Measurements from ENCODE around the gene PRKAG2. TPM values are rescaled to one million over a fixed set of nuclear protein-coding genes. Genes with fewer than 3 reads are reported as not detected.

The PRKAG2 gene
- total RNA-seq, 2 experiments from 2014 or later, result 39.3 to 42.3 TPM

DNA sequence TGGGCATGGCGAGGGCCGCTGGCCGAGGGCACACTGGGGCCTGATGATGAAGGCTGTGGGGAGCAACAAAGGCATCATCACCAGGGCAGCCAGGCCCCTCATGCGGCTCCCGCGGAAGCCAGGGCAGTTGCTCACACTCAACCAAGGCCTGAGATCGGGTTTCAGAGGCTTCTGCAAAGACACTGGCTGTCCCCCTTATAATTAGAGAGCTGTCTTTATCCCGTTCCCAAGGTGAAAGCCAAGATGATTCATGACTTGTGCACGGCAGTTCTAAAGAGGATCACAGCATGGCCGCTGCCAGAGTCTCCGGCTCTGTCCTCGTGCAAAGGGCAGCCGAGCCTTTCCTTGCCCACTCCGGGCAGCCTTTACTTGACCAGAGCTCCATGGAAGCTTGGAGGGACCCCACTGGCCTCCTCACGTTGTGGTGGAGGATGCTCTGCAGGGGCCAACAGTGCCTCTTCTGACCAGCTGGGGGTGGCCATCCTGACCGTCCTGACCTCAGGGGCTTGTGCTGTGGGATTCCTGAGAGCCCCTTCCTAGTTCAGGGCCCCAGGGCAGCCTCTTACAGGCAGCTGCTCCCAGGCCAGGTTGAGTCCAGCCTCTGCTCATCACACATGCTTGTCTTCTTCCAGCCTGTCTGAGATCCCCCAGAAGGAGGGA is 82.3 kb downstream of the PRKAG2 start:
- intact Hi-C loops (cut with DNase I, micrococcal nuclease), result no loop called here
- Histone ChIP-seq H3K9me3 (ENCODE audit: control insufficient read depth in 1 of 2, insufficient read depth in 1 of 2, low read length in 2 of 2) (no peaks in the 10 kb centered on the region), H3K4me3 (ENCODE audit: low read length) (no peak overlapping the region), H3K4me1 (ENCODE audit: insufficient read depth, low read length) (peaks cover 35% of the 10 kb centered on the region), H3K36me3 (ENCODE audit: insufficient read depth, low read length) (peaks cover 4% of the 10 kb centered on the region), H3K27ac (ENCODE audit: low read depth in 1 of 2, low read length in 2 of 2) (no peak overlapping the region), H3K27me3 (ENCODE audit: control insufficient read depth in 1 of 2, insufficient read depth in 2 of 2, low read length in 2 of 2) (no peaks in the 10 kb centered on the region)
- Mint-ChIP-seq H3K9me3 (no peaks in the 10 kb centered on the region), H3K36me3 (ENCODE audit: low read depth) (peaks cover 3% of the 10 kb centered on the region), H3K27me3 (no peaks in the 10 kb centered on the region), H3K4me3 (no peak overlapping the region), H3K27ac (no peak overlapping the region), H3K4me1 (ENCODE audit: low read depth) (peaks cover 27% of the 10 kb centered on the region)
- DNase-seq (no peak), ATAC-seq (ENCODE audit: poor library complexity) (no peak)
- CTCF ChIA-PET, result no interaction called here
- no peak for TF ChIP-seq CTCF (IDR thresholded peaks at IDR 0.05)
- POLR2A ChIA-PET, result interaction anchor here (2.1 kb wide), 1 partner anchor 82 kb away, joined by 6 read pairs; the partner anchor contains the start of gene PRKAG2

GRCh38 chr7:151793991-151794507 is 82.9 kb downstream of the PRKAG2 start:
- peaks cover 4% of the 10 kb centered on the region for H3K36me3 ChIP-seq (ENCODE audit: insufficient read depth, low read length)
- no peak overlapping the region for H3K27ac ChIP-seq (ENCODE audit: low read depth in 1 of 2, low read length in 2 of 2)
- peaks cover 3% of the 10 kb centered on the region for H3K36me3 Mint-ChIP-seq (ENCODE audit: low read depth)
- no peaks in the 10 kb centered on the region for H3K9me3 Mint-ChIP-seq
- intact Hi-C loops (cut with DNase I, micrococcal nuclease), result no loop called here
- DNase-seq, result peak in 2 of 14 experiments; percentile 35 to 48
- no peak for ATAC-seq (ENCODE audit: poor library complexity)
- H3K4me1 ChIP-seq (ENCODE audit: insufficient read depth, low read length), result peaks cover 35% of the 10 kb centered on the region
- ChIA-PET POLR2A (interaction anchor here (2.1 kb wide), 1 partner anchor 83 kb away, joined by 6 read pairs; the partner anchor contains the start of gene PRKAG2), CTCF (no interaction called here)
- no peaks in the 10 kb centered on the region for H3K9me3 ChIP-seq (ENCODE audit: control insufficient read depth in 1 of 2, insufficient read depth in 1 of 2, low read length in 2 of 2)
- H3K27me3 ChIP-seq (ENCODE audit: control insufficient read depth in 1 of 2, insufficient read depth in 2 of 2, low read length in 2 of 2), result no peaks in the 10 kb centered on the region
- no peak overlapping the region for H3K4me3 ChIP-seq (ENCODE audit: low read length)
- H3K27ac Mint-ChIP-seq, result no peak overlapping the region
- H3K4me3 Mint-ChIP-seq, result no peak overlapping the region
- TF ChIP-seq CTCF (IDR thresholded peaks at IDR 0.05), result no peak
- H3K27me3 Mint-ChIP-seq, result no peaks in the 10 kb centered on the region
- H3K4me1 Mint-ChIP-seq (ENCODE audit: low read depth), result peaks cover 32% of the 10 kb centered on the region

- peaks cover 3% of the 10 kb centered on the region for H3K36me3 Mint-ChIP-seq (ENCODE audit: low read depth)
- no peak for TF ChIP-seq CTCF (IDR thresholded peaks at IDR 0.05)
- Histone ChIP-seq H3K27me3 (ENCODE audit: control insufficient read depth in 1 of 2, insufficient read depth in 2 of 2, low read length in 2 of 2) (no peaks in the 10 kb centered on the region), H3K4me1 (ENCODE audit: insufficient read depth, low read length) (peaks cover 35% of the 10 kb centered on the region), H3K9me3 (ENCODE audit: control insufficient read depth in 1 of 2, insufficient read depth in 1 of 2, low read length in 2 of 2) (no peaks in the 10 kb centered on the region), H3K36me3 (ENCODE audit: insufficient read depth, low read length) (peaks cover 4% of the 10 kb centered on the region), H3K27ac (ENCODE audit: low read depth in 1 of 2, low read length in 2 of 2) (no peak overlapping the region), H3K4me3 (ENCODE audit: low read length) (no peak overlapping the region)
- intact Hi-C loops (cut with DNase I, micrococcal nuclease), result no loop called here
- CTCF ChIA-PET, result no interaction called here
- peaks cover 37% of the 10 kb centered on the region for H3K4me1 Mint-ChIP-seq (ENCODE audit: low read depth)
- H3K27ac Mint-ChIP-seq, result no peak overlapping the region
- H3K4me3 Mint-ChIP-seq, result no peak overlapping the region
- DNase-seq (peak in 2 of 14 experiments; percentile 67 to 75), ATAC-seq (ENCODE audit: poor library complexity) (no peak)
- POLR2A ChIA-PET, result interaction anchor here (2.1 kb wide), 1 partner anchor 83 kb away, joined by 6 read pairs; the partner anchor contains the start of gene PRKAG2
- no peaks in the 10 kb centered on the region for H3K9me3 Mint-ChIP-seq
- H3K27me3 Mint-ChIP-seq, result no peaks in the 10 kb centered on the region
These were observed 83.4 kb downstream of the PRKAG2 start for GRCh38 chr7:151793531-151793951.
